Stromal cell of bone marrow (primary cell): ENCODE data around the gene KCND1.
"Not testable (repeated sequence)": the region's sequence is repeated elsewhere in the genome, so short reads cannot be mapped to it uniquely, and the experiment has no call there.

Experiments
- DNase-seq: peaks from one replicate; pipeline ENCODE4 v3.0.0-alpha.2; 2012; ENCODE audit warnings: low read depth

Gene KCND1

GRCh38 chrX:48971249-48972219 lies at the start of gene KCND1:
KCND1 (minus strand) TSS chrX:48971844; CDS start chrX:48970271, 1,573 bp downstream.
- peak; percentile 30 for DNase-seq

- no peak for DNase-seq
Observed at GRCh38 chrX:49019599-49020249, 48.1 kb upstream of the KCND1 start.

GRCh38 chrX:49019050-49019449 lies 47.4 kb upstream of the KCND1 start:
- DNase-seq = no peak

- no peak for DNase-seq
Observed at GRCh38 chrX:49003696-49004095, 32.1 kb upstream of the KCND1 start.

GRCh38 chrX:49002091-49002935 lies 30.7 kb upstream of the KCND1 start, which contains the start of gene GRIPAP1:
GRIPAP1 (minus strand) TSS chrX:49002264; CDS start chrX:49002229, 35 bp downstream.
- DNase-seq = peak; percentile 62

GRCh38 chrX:49001521-49002090 lies 30.0 kb upstream of the KCND1 start:
- no peak for DNase-seq

GRCh38 chrX:49000636-49001035 lies 29.0 kb upstream of the KCND1 start:
- DNase-seq = no peak

- no peak for DNase-seq
Observed at GRCh38 chrX:48999030-48999429, 27.4 kb upstream of the KCND1 start.

GRCh38 chrX:48998391-48998790 lies 26.7 kb upstream of the KCND1 start:
- no peak for DNase-seq

GRCh38 chrX:48997865-48998264 lies 26.2 kb upstream of the KCND1 start:
- no peak for DNase-seq

GRCh38 chrX:48997455-48997854 lies 25.8 kb upstream of the KCND1 start:
- no peak for DNase-seq

GRCh38 chrX:48996969-48997368 lies 25.3 kb upstream of the KCND1 start:
- no peak for DNase-seq

GRCh38 chrX:48992341-48992740 lies 20.7 kb upstream of the KCND1 start:
- no peak for DNase-seq

- no peak for DNase-seq
Observed at GRCh38 chrX:48989483-48989882, 17.8 kb upstream of the KCND1 start.

- no peak for DNase-seq
Observed at GRCh38 chrX:48983896-48984295, 12.3 kb upstream of the KCND1 start.

- DNase-seq = no peak
Observed at GRCh38 chrX:48983081-48983480, 11.4 kb upstream of the KCND1 start.

- no peak for DNase-seq
Observed at GRCh38 chrX:48981178-48981577, 9.5 kb upstream of the KCND1 start.

GRCh38 chrX:48980341-48980740 lies 8.7 kb upstream of the KCND1 start:
- DNase-seq = not testable (repeated sequence)

GRCh38 chrX:48978226-48978625 lies 6.6 kb upstream of the KCND1 start:
- no peak for DNase-seq

- DNase-seq = no peak
Observed at GRCh38 chrX:48976086-48976485, 4.4 kb upstream of the KCND1 start.

GRCh38 chrX:48975541-48975940 lies 3.9 kb upstream of the KCND1 start:
- DNase-seq = no peak

GRCh38 chrX:48975041-48975440 lies 3.4 kb upstream of the KCND1 start:
- no peak for DNase-seq
